Measurements from ENCODE around the gene AMH.
A peak's percentile ranks its signal among the peaks of the same experiment; 100 is the strongest.

Gene AMH

DNA sequence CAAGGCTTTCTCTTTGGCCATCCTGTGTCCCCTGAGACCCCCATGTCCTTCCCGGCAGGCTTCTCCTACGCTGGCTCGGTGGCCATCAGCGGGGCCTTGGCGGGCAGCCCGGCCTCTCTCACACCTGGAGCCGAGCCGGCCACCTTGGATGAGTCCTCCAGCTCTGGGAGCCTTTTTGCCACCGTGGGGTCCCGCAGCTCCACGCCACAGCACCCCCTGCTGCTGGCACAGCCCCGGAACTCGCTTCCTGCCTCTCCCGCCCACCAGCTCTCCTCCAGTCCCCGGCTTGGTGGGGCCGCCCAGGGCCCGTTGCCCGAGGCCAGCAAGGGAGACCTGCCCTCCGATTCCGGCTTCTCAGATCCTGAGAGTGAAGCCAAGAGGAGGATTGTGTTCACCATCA lies 27.2 kb upstream of the AMH start:
- DNase-seq, result no peak

DNA sequence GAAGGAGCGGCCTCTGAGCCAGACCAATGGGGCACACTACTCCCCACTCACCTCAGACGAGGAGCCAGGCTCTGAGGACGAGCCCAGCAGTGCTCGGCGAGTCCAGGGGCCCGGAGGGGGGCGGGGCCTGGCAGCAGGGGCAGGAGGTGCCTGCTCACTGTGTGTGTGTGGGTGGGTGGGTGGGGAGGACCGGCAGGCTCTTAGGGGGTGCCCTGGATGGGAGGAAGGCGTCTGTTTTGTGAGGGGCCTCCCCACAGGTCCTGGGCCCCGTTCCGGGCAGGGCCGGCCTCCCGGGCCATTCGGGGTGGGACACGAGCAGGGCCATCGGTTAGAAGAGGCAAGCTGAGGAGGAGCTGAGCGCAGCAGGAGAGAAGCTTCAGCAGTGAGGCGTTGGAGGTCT lies 25.7 kb upstream of the AMH start:
- DNase-seq, result no peak

DNA sequence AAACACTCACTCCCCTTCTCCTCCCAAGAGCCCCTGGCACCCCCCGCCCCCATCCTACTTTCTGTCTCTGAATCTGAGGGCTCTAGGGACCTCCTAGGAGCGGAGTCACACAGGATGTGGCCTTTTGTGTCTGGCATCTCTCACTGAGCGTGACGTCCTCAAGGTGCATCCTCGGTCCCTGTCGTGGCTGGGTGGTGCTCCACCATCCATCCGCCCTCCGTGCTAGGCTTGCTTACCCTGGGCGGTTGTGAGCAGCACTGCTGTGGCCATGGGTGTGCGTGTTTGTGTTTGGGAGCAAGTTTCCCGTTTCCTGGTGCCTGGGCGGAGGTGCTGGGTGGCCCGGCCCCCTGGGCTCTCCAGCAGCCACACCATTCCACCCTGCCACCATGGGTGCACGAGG lies 25.2 kb upstream of the AMH start:
- DNase-seq, result no peak

DNA sequence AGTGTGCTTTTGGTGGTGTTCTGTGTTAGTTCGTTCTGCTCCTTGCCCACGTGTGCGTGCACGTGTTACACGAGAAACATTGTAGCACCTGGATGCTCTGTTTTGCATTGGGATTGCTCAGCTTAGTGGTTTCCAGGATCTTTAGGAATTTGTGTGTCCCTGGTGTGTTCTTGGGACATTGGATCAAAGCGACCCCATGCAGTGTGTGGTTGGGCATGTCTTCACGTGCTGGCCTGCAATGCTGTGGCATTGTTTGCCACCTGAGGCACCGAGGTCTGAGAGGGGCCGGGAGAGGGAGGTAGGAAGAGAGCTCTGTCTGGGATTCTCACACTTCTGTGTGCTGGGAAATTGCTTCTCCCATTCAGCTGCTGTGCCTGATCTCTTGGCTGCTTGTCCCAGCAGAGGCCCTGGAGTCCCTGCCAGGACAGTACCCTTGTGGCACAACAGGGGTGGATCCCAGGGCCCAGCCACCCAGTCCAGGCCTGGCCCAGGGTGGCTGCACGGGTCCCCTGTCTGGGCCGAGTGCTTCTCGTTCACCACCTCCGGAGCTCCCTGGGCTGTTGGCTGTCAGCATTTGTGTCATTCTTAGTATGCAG lies 24.3 kb upstream of the AMH start:
- DNase-seq, result no peak

DNA sequence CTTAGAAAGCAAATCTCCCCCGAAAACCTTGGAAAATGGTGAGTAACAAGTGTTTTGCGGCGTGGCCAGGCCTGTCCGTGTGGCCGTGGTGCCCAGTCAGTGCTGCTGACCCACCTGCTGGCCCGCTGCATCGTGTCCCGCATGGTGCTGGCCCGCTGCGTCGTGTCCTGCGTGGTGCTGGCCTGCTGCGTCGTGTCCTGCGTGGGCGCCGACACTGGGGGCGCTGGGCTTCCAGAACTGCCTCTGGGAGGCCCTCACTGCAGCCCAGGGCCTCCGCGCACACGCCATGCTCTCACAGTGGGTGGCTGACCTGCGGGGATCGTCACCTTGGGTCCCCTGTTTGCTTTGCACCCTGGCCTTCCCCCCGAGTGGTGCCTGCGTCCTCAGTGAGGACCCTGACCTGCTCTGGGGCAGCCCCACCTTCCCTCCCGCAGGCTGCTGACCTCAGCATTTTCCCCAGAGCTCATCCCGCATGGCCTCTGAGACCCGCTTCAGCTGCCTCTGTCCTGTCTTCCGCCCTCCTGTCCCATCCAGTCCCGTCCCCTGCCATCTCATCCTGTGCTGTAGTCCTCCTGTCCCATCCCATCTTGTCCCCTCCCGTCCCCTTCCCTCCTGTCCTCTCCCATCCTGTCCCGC lies 23.6 kb upstream of the AMH start:
- no peak for DNase-seq

DNA sequence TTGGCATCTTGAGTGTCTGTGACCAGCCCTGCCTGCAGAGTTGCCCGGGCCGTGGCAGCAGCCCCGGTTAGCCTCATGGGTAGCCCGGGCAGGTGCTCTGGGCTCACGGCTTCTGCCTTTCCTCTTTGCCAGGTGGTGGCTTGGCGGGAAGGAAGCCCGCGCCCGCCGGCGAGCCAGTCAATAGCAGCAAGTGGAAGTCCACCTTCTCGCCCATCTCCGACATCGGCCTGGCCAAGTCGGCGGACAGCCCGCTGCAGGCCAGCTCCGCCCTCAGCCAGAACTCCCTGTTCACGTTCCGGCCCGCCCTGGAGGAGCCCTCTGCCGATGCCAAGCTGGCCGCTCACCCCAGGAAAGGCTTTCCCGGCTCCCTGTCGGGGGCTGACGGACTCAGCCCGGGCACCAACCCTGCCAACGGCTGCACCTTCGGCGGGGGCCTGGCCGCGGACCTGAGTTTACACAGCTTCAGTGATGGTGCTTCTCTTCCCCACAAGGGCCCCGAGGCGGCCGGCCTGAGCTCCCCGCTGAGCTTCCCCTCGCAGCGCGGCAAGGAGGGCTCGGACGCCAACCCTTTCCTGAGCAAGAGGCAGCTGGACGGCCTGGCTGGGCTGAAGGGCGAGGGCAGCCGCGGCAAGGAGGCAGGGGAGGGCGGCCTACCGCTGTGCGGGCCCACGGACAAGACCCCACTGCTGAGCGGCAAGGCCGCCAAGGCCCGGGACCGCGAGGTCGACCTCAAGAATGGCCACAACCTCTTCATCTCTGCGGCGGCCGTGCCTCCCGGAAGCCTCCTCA lies 22.9 kb upstream of the AMH start:
- no peak for DNase-seq

DNA sequence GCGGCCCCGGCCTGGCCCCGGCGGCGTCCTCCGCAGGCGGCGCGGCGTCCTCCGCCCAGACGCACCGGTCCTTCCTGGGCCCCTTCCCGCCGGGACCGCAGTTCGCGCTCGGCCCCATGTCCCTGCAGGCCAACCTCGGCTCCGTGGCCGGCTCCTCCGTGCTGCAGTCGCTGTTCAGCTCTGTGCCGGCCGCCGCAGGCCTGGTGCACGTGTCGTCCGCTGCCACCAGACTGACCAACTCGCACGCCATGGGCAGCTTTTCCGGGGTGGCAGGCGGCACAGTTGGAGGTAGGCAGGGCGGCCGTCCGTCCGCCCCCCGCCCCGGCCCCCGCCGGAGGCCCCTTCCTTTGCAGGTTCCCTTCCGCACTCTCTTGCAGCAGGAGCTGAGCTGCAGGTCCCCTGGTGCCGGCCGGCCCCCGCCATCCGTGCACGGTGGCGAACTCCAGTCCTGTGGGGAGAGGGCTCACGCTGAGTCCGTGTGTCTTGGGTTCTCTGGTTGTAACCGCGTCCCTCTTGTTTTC lies 22.2 kb upstream of the AMH start:
- no peak for DNase-seq

DNA sequence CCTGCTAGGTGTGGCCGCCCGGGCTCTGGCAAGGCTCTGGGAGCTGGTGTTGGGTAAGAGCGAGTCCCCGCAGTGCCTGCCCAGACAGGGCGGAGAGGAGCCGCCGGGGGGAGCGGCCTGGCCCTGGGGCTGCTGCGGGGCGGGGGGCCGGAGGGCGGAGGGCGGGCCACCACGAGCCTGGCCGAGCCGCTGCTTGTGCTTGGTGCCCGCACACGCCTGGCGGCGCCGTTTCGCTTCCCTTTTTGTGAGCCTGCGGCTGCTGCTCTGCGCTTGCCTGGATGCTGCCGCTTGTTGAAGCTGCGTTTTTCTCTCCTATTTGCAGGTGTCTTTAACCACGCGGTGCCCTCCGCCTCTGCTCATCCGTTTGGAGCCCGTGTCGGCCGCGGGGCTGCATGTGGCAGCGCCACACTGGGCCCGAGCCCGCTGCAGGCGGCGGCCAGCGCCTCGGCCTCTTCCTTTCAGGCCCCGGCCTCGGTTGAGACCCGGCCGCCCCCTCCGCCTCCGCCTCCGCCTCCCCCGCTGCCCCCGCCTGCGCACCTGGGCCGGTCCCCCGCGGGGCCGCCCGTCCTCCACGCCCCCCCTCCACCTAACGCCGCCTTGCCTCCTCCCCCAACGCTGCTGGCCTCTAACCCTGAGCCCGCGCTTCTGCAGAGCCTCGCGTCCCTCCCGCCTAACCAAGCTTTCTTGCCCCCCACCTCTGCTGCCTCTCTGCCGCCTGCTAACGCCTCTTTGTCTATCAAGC lies 21.5 kb upstream of the AMH start:
- DNase-seq, result peak; percentile 89

DNA sequence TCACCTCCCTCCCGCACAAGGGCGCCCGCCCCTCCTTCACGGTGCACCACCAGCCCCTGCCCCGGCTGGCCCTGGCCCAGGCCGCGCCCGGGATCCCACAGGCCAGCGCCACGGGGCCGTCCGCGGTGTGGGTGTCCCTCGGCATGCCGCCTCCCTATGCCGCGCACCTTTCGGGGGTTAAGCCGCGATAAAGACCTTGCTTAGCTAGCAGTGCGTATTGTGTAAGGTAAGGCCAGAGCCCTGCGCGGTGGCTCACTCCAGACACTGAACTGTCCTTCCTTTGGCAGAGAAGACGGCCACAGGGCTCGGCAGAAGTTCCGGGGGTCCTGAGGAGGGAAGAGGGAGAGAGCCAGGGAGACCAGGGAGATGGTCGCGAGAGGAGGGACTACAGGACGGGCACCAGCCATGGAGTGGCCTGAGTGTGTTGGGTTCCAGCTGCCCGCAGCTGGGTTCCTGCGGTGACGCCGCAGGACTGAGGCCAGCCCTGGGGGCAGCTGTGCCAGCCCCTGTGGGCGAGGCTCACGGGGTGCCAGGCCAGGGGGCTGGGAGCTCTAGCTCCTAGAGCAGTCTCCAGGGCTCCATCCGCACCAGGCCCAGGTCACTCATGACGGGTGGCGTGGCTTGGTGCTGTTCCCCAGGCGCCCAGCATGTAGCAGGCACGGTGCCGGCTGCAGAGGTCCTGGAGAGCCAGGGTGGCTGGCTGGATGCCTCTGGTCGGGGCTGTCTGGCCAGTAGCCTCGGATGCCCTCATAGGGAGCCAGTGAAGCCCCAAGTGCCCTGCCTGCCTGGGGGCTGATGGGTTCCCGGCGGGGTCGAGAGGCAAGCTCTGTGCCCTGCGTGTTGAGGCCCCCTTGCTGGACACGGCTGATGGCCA lies 20.7 kb upstream of the AMH start:
- DNase-seq, result no peak

DNA sequence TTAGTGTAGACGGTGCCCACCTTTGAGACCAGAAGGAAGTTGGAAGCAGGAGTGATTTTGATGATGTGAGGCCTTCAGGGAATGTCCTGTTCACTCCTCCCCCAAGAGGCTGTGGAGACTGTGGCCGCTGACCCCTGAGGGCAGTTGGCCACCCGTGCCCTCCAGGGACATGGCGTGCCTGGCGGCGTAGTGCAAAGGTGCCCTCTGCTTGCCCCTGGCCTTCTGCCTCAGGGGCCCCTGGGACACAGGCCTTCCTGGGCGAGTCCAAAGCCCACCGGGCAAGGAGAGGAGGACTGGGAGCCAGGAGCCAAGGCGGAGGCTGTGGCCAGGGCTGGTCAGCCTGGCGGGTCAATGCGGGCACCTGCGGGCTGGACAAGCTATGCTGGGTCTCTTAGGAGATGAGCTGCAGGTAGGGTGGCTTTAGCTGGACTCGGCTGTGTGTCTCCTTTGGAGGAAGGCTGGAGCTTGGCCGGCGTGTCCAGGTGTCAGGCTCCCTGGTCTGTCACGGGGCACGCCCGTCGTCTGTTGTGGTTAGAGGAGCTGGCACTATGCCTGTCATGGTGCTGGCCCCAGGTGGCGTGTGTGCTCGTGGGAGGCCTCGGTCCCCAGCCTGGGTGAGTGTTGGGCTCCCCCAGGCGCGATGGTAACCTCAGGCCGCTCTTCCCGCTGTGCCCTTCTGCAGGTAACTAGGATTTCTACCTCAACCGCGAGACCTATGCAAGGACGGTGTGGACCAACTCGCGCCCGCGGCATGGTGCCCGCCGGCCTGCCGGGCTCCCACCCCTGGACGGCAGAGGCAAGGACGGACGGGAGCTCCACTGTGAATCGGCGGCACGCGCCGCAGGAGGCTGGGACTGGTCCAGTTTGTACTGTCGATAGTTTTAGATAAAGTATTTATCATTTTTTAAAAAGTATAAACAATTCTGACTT lies 19.8 kb upstream of the AMH start:
- DNase-seq, result no peak

DNA sequence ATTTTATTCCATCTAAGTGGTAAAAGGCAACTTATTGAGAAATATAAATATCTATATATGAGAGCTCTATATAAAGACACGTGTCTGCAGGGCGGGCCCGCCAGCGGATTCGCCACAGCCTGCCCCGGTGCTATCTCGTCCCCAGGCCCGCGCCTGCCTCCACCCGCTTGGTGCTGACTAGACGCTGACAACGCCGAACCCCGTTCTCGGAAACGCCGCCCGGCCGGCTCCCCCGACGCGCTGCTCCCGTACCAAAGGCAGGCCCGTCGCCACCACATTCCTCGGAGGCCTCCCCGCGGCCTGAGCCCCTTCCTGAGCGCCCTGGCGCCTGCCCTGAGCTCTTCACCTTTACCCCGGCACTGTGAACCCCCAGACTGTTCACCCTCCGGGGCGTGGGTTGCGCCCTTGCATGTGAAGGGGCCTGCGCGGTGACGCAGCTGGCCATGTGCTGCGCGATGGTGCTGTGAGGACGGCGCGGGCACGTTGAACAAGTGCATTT lies 19.0 kb upstream of the AMH start:
- no peak for DNase-seq

DNA sequence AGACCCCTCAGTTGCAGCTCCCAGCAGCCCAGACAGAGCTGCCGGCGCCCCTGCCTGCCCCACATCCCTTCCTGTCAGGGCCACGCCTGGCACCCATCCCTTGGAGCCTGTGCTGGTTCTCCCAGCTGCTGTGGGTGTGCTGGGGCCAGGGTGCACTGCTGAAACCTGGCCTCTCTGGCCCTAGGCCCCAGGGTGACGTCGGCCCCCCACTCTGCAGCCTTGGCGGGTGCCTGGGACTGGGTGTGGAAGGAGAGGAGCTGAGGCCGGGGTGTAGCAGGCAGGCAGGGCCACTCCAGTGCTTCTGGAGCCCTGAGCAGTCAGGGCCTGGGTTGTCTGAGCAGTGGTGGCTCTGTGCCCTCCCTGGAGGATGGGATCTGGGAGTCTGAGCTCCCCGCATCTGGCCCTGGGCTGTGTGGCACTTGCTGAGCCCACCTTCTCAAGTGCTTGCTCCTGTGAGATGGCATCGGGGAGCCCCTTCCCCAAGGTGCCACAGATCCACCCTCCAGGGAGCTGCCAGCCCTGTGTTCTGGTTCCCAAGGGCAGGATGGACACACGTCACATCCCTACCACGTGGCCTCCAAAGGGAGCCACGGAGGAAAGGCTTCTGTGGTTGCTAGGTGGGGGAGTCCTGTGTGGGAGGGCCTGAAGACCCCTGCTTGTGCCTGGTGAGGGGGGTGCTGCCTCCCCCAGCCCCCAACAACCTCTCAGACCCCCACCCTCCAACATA lies 18.2 kb upstream of the AMH start:
- DNase-seq, result no peak

DNA sequence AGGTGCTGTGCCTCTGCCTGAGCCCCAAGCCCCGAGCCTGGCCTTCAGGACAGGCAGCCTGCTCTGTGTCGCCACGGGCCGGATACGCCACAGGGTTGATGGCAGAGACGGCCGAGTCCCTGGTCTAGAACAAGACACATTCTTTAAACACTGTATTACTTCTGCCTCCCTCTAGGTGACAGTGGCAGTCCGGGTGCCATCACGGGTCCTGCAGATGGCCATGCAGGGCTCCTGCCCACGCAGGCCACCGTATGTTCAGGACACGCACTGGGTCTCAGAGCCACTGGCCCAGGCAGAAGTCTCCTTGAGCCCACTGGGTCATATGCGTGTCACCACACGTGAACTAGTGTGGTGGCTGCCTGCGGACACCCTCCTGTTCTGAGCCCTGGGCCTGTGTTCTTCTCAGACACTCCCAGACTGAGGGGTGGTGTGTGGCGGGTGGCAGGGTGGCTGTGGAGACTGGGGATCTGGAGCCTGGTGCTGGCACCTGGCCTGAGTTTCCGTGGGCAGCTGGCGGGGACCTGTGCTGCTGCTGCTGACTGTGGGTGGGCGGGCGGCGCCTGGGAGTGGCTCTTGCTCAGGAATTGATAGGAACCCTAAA lies 17.4 kb upstream of the AMH start:
- no peak for DNase-seq

DNA sequence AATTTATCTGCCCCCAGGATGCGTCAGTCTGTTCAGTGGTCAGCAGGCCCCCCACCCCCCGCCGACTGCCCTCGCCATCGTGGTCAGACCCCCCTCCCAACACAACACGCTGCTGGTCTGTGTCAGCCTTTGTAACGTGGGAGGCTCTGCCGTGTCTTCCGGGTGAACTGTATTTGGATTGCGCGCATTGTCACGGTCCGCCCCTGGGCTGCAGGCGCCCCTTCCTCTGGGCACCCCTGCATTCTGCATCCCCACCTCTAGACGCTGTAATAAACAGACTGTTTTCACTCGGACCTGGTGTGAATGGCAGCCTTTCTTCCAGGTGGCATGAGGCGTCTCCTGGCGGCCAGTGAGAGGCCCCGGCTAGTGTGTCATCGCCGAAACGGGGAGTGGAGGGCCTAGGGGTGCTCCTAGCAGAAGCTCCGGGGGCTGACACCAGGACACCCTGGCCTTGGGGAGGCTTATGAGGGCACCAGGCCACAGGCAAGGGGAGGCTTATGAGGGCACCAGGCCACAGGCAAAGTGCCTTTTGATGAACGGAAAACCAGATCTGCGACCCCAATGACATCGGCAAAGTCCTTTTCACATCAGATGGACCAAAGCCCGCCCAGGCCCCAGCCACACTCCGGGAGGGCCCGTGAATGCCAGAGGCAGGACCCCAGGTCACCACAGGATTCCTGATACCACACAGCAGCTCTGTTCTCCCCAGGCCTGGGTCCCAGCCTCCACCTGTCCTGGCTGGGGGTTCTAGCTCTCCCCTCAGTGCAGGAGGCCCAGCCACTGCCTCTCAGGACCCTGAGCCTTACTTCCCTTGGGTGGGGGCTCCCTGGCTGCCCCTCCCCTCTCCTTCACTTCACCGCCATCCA lies 16.6 kb upstream of the AMH start:
- no peak for DNase-seq

DNA sequence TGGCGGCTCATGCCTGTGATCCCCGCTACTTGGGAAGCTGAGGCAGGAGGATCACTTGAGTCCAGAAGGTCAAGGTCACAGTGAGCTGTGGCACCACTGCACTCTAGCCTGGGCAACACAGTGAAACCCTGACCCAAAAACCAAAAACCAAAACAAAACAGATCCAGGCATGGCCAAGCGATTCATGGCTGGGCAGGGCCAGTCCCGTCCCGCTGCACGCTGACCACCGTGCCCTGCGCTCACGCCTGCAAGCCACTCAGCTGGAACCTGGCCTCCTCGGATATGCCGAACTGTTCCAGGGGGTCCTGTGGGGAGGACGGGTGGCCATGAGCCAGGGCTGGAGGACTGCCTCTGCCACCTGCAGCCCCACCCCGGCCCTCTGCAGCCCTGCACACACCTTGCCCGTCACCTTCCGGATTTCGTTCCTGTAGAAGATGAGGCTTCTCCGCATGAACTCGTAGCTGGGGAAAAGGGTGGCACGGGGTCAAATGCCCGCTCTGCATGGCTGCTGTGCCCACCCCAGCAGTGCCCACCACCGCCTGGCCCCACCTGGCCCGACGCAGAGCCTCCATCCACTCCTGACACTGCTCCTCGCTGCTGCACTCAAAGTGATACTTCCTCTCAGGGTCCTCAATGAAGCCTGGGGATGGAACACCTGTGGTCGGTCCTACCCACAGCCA lies 15.4 kb upstream of the AMH start:
- no peak for DNase-seq

DNA sequence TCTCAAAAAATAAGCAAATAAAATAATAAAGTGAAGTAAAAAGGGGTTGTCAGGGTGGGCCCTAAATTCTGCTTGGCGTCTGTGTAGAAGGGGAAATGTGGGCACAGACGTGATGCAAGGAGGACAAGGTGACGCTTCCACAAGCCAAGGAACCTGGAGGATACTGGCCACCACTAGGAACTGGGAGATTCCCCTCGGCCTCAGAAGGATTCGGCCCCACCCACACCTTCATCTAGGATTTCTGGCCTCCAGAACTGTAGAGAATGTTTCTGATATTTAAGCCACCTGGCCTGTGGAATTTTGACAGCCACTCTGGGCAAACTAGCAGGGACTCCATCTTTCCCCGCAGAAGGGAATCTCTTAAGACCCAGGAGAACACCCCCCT lies 14.1 kb upstream of the AMH start:
- DNase-seq, result no peak

DNA sequence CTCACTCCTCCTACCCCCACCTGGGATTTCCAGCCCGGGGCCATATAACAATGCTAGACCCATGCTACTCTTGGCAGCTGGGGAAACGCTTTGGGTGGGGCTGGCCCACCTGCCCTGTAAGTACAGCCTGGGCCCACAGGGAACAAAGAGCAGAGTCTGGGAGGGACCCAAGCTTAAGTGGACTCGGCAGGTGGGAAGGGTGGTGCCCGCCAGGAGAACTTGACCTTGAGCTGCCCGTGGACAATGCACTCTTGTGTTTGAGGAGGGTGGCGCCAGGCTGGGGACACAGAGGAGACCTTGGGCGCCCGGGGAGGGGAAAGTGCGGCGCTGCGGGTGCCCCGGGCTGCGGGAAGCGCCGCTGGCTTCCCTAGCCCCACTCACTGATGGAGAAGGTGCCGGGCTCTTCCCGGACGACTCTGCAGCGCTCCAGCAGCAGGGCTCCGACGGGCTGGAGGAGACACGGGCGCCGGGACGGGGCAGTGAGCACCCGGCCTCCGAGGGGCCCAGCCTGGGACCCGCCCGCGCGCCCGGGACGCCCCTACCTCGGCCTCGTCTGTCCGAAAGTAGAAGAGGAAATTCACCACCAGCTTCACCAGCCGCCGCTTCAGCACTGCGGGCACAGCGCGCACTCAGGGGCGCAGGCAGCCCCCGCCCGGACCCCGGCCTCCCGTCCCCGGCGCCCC lies 13.6 kb upstream of the AMH start:
- DNase-seq, result peak; percentile 48

DNA sequence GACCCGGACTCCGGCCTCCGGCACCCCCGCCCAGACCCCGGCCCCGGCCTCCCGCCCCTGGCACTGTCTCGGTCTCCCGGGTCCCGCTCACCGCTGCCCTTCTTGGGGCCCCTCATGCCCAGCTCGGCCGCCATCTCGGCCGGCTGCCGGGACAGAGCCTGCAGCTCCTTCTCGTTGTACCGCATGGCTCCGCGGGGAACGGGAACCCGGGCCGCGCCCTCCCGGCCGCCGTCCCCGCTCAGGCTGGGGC lies 13.1 kb upstream of the AMH start:
- no peak for DNase-seq

All from RPMI8226 (cell line).